H9 (cell line): ENCODE measurements around the gene KCNIP4. TPM values are rescaled to one million over a fixed set of nuclear protein-coding genes. Genes with fewer than 3 reads are reported as not detected.

ENCODE experiments used
- DNase-seq: peaks from one replicate; pipeline ENCODE4 v3.0.0-alpha.2; 2017
- H2AFZ ChIP-seq: one replicate; pipeline ENCODE4 v1.6.1; 2013; ENCODE audit warnings: mild to moderate bottlenecking, low read length, control low read depth, moderate library complexity
- H2AK5ac ChIP-seq: 2 replicates; pipeline ENCODE4 v1.6.1; 2013; ENCODE audit warnings: low read length, control low read depth, mixed read lengths; ENCODE audit not compliant: insufficient read length
- H2BK120ac ChIP-seq: one replicate; pipeline ENCODE4 v1.6.1; 2013; ENCODE audit warnings: low read depth, mild to moderate bottlenecking, low read length, control low read depth, inconsistent platforms; ENCODE audit not compliant: poor library complexity, severe bottlenecking
- H2BK12ac ChIP-seq: 2 replicates; pipeline ENCODE4 v1.6.1; 2013; ENCODE audit warnings: low read length, control low read depth, mixed read lengths, low read depth; ENCODE audit not compliant: insufficient read length
- H2BK15ac ChIP-seq: 2 replicates; pipeline ENCODE4 v1.6.1; 2013; ENCODE audit warnings: low read depth, low read length, control low read depth
- H2BK20ac ChIP-seq: one replicate; pipeline ENCODE4 v1.6.1; 2013; ENCODE audit warnings: low read depth, mild to moderate bottlenecking, low read length, control low read depth, inconsistent platforms; ENCODE audit not compliant: poor library complexity, severe bottlenecking
- H2BK5ac ChIP-seq: 2 replicates; pipeline ENCODE4 v1.6.1; 2013; ENCODE audit warnings: low read length, control low read depth, mixed read lengths; ENCODE audit not compliant: insufficient read length
- H3K14ac ChIP-seq: 2 replicates; pipeline ENCODE4 v1.6.1; 2013; ENCODE audit warnings: low read length, control low read depth; ENCODE audit not compliant: insufficient read depth
- H3K18ac ChIP-seq: 2 replicates; pipeline ENCODE4 v1.6.1; 2013; ENCODE audit warnings: low read depth, mild to moderate bottlenecking, mixed read lengths, low read length, control low read depth; ENCODE audit not compliant: insufficient read length
- H3K23ac ChIP-seq: 2 replicates; pipeline ENCODE4 v1.6.1; 2013; ENCODE audit warnings: low read length, control low read depth, mixed read lengths, low read depth; ENCODE audit not compliant: insufficient read length
- H3K23me2 ChIP-seq: 2 replicates; pipeline ENCODE4 v1.6.1; 2013; ENCODE audit warnings: low read depth, mild to moderate bottlenecking, mixed read lengths, low read length, control low read depth; ENCODE audit not compliant: insufficient read length, poor library complexity, severe bottlenecking
- H3K27ac ChIP-seq: 2 replicates; pipeline ENCODE4 v1.5.1; 2013; ENCODE audit warnings: low read length, control low read depth, mixed read lengths, low read depth; ENCODE audit not compliant: insufficient read length
- H3K27me3 ChIP-seq: 2 replicates; pipeline ENCODE4 v1.6.1; 2013; ENCODE audit warnings: low read length, control low read depth, inconsistent platforms; ENCODE audit not compliant: insufficient read depth
- H3K4ac ChIP-seq: 2 replicates; pipeline ENCODE4 v1.6.1; 2013; ENCODE audit warnings: low read depth, mild to moderate bottlenecking, control low read depth, inconsistent platforms, low read length, moderate library complexity
- H3K4me1 ChIP-seq: 2 replicates; pipeline ENCODE4 v1.6.1; 2013; ENCODE audit warnings: low read length, control low read depth, inconsistent platforms; ENCODE audit not compliant: insufficient read depth
- H3K4me2 ChIP-seq: 2 replicates; pipeline ENCODE4 v1.6.1; 2013; ENCODE audit warnings: low read length, control low read depth, mixed read lengths; ENCODE audit not compliant: insufficient read length, insufficient read depth
- H3K56ac ChIP-seq: 2 replicates; pipeline ENCODE4 v1.6.1; 2013; ENCODE audit warnings: low read depth, mild to moderate bottlenecking, mixed read lengths, low read length, control low read depth; ENCODE audit not compliant: insufficient read length
- H3K79me1 ChIP-seq: 2 replicates; pipeline ENCODE4 v1.6.1; 2013; ENCODE audit warnings: low read depth, mild to moderate bottlenecking, moderate library complexity, low read length, control low read depth, inconsistent platforms; ENCODE audit not compliant: insufficient read depth, poor library complexity, severe bottlenecking
- H3K79me2 ChIP-seq: 2 replicates; pipeline ENCODE4 v1.6.1; 2013; ENCODE audit warnings: low read length, control low read depth, inconsistent platforms; ENCODE audit not compliant: insufficient read depth
- H3K9ac ChIP-seq: 2 replicates; pipeline ENCODE4 v1.6.1; 2013; ENCODE audit warnings: low read length, control low read depth, mixed read lengths; ENCODE audit not compliant: insufficient read length; ENCODE audit errors: extremely low read depth
- H3K9me3 ChIP-seq: one replicate; pipeline ENCODE4 v1.6.1; 2013; ENCODE audit warnings: low read depth, low read length, inconsistent platforms; ENCODE audit not compliant: control insufficient read depth
- H3T11ph ChIP-seq: one replicate; pipeline ENCODE4 v1.6.1; 2013; ENCODE audit warnings: mild to moderate bottlenecking, low read length, control low read depth, inconsistent platforms
- H4K20me1 ChIP-seq: one replicate; pipeline ENCODE4 v1.6.1; 2013; ENCODE audit not compliant: control insufficient read depth, insufficient read length, insufficient read depth
- H4K5ac ChIP-seq: 2 replicates; pipeline ENCODE4 v1.6.1; 2013; ENCODE audit warnings: low read depth, mild to moderate bottlenecking, mixed read lengths, low read length, control low read depth; ENCODE audit not compliant: insufficient read length
- H4K8ac ChIP-seq: replicated peaks from 2 replicates; pipeline ENCODE4 v1.6.1; 2013; ENCODE audit warnings: low read length, control low read depth, mixed read lengths, low read depth; ENCODE audit not compliant: insufficient read length
- H4K91ac ChIP-seq: 2 replicates; pipeline ENCODE4 v1.6.1; 2013; ENCODE audit warnings: low read depth, mild to moderate bottlenecking, moderate library complexity, mixed read lengths, low read length, control low read depth; ENCODE audit not compliant: insufficient read length
- H3K27ac Mint-ChIP-seq, 3 experiments: 2 replicates in 2 of 3; 3 replicates in 1 of 3; pipeline ENCODE4 v1.8.0; 2020 to 2021; ENCODE audit warnings: mixed read lengths in 3 of 3, mild to moderate bottlenecking in 1 of 3, moderate library complexity in 1 of 3
- H3K27me3 Mint-ChIP-seq: 2 replicates; pipeline ENCODE4 v1.8.0; 2021; ENCODE audit warnings: low read depth, mild to moderate bottlenecking, moderate library complexity, mixed read lengths
- H3K36me3 Mint-ChIP-seq, 3 experiments: 2 replicates in 2 of 3; 3 replicates in 1 of 3; pipeline ENCODE4 v1.8.0; 2020 to 2021; ENCODE audit warnings: low read depth in 3 of 3, mixed read lengths in 3 of 3; ENCODE audit not compliant: insufficient read depth in 1 of 3
- H3K4me1 Mint-ChIP-seq, 2 experiments: 2 replicates each; pipeline ENCODE4 v1.8.0; 2020; ENCODE audit warnings: mixed read lengths in 2 of 2
- H3K4me3 Mint-ChIP-seq, 2 experiments: 2 replicates in 1 of 2; 3 replicates in 1 of 2; pipeline ENCODE4 v1.8.0; 2020 to 2021; ENCODE audit warnings: mild to moderate bottlenecking in 2 of 2, mixed read lengths in 2 of 2, moderate library complexity in 1 of 2
- H3K9me3 Mint-ChIP-seq, 2 experiments: 2 replicates in 1 of 2; 3 replicates in 1 of 2; pipeline ENCODE4 v1.8.0; 2020; ENCODE audit warnings: mild to moderate bottlenecking in 2 of 2, mixed read lengths in 2 of 2, moderate library complexity in 1 of 2
- CTCF ChIP-seq: fragments of 200-600 bp; sonication (generic); conservative IDR thresholded peaks from 3 replicates; pipeline ENCODE4 v1.8.0; 2021; ENCODE audit warnings: antibody characterized with exemption, mild to moderate bottlenecking
- WGBS: extraction: QIAGEN DNeasy Blood & Tissue Kit; methylation state at CpG from one replicate; pipeline ENCODE4 v1.1.7; 2013; ENCODE audit warnings: missing lambda C conversion rate, low lambda C conversion rate, mixed read lengths; ENCODE audit not compliant: insufficient read length; ENCODE audit errors: extremely low coverage; 5-methylcytosine and 5-hydroxymethylcytosine counted together
- total RNA-seq: library from RNA; stranded (reverse); gene quantifications from 2 replicates; pipeline ENCODE4 v1.2.1, GENCODE V29; 2021

Gene KCNIP4
- total RNA-seq, 1 experiment from 2014 or later = not detected

- H4K8ac ChIP-seq = no peak overlapping the region
- H3K56ac ChIP-seq = no peak overlapping the region
- no peaks in the 10 kb centered on the region for H3K27me3 ChIP-seq
- H3K9me3 Mint-ChIP-seq = no peaks in the 10 kb centered on the region; a peak in 3 of 5 replicates
- H4K5ac ChIP-seq = no peak overlapping the region
- no peak overlapping the region for H3K9ac ChIP-seq
- H3K4me1 ChIP-seq = peaks cover 3% of the 10 kb centered on the region; the same call in 1 of the 2 replicates
- no peak overlapping the region for H3K4ac ChIP-seq
- no peak overlapping the region for H3K4me3 Mint-ChIP-seq
- no peak overlapping the region for H3K4me2 ChIP-seq
- DNase-seq = no peak
- peak overlapping the region in 1 of 3 experiments; percentile 60; a peak in 1 of 7 replicates for H3K27ac Mint-ChIP-seq
- H4K20me1 ChIP-seq = no peaks in the 10 kb centered on the region
- H3K27me3 Mint-ChIP-seq = no peaks in the 10 kb centered on the region
- no peak overlapping the region for H3K23ac ChIP-seq
- no peak overlapping the region for H2AK5ac ChIP-seq
- H3K36me3 Mint-ChIP-seq = no peaks in the 10 kb centered on the region
- no peak overlapping the region for H3T11ph ChIP-seq
- no peak overlapping the region for H2AFZ ChIP-seq
- no peak overlapping the region for H4K91ac ChIP-seq
- H3K4me1 Mint-ChIP-seq = peaks cover 23 to 28% of the 10 kb centered on the region in 2 experiments
- no CpG with 5 or more reads among the region's 5 CpGs for WGBS
- H3K18ac ChIP-seq = no peak overlapping the region
- H2BK12ac ChIP-seq = no peak overlapping the region
- H3K27ac ChIP-seq = no peak overlapping the region
- H2BK120ac ChIP-seq = no peak overlapping the region
- no peaks in the 10 kb centered on the region for H3K23me2 ChIP-seq
- H3K14ac ChIP-seq = no peak overlapping the region
- no peaks in the 10 kb centered on the region for H3K79me2 ChIP-seq
- no peaks in the 10 kb centered on the region for H3K9me3 ChIP-seq
- H2BK15ac ChIP-seq = no peak overlapping the region
- no peak overlapping the region for H2BK20ac ChIP-seq
- H3K79me1 ChIP-seq = no peaks in the 10 kb centered on the region
- no peak for TF ChIP-seq CTCF
- H2BK5ac ChIP-seq = no peak overlapping the region
Observed at GRCh38 chr4:21872101-21872500, 76.5 kb downstream of the KCNIP4 start.
